GM21447 (cell line): Measurements from ENCODE around the gene UBE2D2.
A peak's percentile ranks its signal among the peaks of the same experiment; 100 is the strongest.

Experiments used
- ATAC-seq: cut with Tn5 transposase; IDR thresholded peaks from one replicate; pipeline ENCODE4 v1.9.1; 2021; ENCODE audit not compliant: unreplicated experiment

Gene UBE2D2

GRCh38 chr5:139646912-139647505, 85.9 kb downstream of the UBE2D2 start:
- no peak for ATAC-seq

- no peak for ATAC-seq
Observed at GRCh38 chr5:139647506-139648204, 86.5 kb downstream of the UBE2D2 start.

DNA sequence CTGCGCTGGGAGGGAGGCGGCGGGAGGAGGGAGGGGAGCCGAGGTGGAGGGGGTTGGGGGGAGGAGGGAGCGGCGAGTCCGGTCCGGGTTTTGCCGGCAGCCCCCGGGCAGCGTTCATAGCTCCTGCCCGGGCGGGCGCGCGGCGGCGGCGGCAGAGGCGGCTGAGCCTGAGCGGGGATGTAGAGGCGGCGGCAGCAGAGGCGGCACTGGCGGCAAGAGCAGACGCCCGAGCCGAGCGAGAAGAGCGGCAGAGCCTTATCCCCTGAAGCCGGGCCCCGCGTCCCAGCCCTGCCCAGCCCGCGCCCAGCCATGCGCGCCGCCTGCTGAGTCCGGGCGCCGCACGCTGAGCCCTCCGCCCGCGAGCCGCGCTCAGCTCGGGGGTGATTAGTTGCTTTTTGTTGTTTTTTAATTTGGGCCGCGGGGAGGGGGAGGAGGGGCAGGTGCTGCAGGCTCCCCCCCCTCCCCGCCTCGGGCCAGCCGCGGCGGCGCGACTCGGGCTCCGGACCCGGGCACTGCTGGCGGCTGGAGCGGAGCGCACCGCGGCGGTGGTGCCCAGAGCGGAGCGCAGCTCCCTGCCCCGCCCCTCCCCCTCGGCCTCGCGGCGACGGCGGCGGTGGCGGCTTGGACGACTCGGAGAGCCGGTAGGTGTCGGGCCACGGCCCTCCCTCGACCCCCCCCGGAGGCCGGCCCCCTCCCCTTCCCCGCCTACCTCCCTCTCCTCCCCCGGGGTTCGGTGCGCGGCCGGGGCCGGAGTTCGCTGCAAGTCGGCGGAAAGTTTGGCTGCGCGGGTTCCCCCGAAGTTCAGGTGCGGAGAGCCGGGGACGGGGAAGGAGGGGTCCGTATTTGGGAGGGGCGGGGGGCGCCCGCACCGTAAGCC, 87.3 kb downstream of the UBE2D2 start, which contains the start of gene CXXC5:
CXXC5 (plus strand) TSS at position 145 of the 877 bp plus-strand sequence. CDS start 32,175 bp downstream, outside the sequence.
- ATAC-seq, result no peak

DNA sequence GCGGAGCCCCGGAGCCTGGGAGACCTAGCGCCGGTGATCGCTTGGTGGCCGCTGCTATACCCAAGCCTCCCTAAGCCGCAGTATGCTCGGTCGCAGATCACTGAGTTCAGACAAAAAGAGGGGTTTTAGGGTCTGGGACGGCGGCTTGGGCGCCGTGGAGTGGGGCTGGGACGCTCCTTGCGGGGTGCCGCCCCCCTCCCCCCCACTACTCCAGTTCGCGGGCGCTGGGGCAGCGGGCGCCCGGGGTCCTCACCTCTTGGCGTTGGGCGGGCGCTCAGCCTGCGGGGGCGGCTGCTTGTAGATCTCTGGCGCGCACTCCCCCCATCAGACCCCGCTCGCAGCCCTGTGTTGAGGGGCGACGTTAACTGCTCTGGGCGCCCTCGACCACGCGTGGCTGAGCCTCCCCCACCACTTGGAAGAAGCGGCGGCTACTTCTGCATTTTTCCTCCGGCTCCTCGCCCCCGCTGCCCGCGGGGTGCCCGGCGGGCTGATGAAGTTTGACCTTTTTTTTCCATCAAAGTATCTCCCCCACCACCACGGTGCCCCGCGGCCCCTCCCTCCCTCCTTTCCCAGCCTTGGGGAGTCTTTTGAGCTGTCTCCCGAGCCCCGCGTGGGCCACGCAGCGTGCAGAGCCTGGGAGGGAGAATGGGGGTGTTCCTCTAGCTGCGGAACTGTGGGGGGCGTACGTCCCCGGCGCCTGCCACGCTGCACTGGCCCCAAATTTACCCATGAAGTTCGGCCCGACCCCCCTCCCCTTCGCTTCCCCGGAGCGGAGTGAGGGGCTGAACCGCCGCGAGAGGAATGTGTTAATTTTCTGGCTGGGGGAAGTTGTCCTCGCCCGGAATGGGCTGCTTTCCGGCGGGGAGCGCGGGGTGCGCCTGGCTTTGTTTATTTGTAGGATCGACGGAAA, 88.2 kb downstream of the UBE2D2 start:
- no peak for ATAC-seq

DNA sequence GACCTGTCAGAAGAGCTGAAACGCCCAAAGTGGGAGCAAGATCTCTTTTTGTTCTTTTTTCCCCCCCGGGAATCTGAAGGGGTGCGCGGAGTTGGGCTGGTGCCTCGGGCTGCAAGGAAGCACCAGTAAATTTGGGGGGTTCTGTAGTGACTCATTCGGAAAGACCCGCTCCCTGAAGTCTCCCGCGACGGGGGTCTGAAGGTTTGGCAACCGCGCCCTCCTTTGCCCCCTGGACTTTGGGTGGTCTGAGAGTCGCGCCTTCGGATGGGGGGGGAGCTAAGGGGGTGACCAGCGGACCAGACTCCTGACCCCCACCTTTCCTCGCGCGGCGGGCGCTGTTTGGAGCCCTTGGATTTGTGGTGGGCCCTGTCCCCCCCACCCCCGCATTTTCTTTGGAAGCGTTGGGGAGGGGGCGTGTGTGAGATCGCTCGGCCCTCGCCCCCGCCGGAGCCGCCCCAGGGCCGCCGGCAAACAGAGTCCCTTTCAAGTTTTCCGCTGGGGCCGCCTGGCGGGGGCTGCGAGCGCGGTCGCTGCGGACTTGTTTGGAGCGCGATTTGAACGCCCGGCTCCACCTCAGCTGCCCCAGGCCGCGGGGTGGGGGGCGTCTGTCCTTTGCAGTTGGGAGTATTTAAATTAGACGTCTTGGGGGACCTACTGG, 89.0 kb downstream of the UBE2D2 start:
- no peak for ATAC-seq

DNA sequence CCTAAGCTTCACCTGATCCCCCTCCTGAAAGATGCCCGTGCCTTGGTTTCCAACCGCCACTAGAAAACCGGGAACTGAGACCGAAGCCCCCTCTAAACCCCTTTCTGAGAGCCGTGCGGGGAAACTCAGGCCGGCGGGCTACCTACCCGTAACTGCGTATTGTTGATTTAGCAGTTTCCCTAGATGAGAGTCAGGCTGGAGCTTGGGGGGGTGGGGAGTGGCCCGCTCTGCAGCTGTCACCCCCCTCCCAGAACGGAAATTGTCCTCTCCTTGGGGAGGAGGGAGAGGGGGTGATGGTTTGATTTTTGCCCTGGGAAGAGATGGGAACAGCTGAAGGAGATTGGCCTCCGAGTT, 89.5 kb downstream of the UBE2D2 start:
- no peak for ATAC-seq

- ATAC-seq, result no peak
Observed at GRCh38 chr5:139651043-139651834, 90.1 kb downstream of the UBE2D2 start.

GRCh38 chr5:139651853-139652787, 91.0 kb downstream of the UBE2D2 start:
- peak; percentile 36 for ATAC-seq

GRCh38 chr5:139652788-139653241, 91.7 kb downstream of the UBE2D2 start:
- peak; percentile 33 for ATAC-seq

- ATAC-seq, result no peak
Observed at GRCh38 chr5:139653616-139654015, 92.5 kb downstream of the UBE2D2 start.

DNA sequence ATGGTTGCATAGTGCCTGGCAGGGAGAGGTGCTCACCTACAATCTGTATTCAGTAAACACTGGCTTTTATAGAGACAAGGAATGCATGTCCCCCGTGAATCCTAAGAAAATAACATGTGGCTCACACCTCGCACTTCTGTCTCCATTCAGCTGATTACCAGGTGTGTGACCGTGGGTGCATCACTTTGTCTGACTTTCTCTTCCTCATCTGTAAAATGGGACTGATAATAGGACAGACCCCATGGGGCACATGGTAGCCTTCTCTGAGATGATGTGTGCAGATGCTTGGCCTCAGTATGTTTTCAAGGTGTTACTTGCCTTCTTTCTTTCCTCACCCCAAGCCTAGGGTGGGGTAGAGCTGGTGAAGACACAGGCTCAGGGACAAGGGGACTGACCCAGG, 93.3 kb downstream of the UBE2D2 start:
- no peak for ATAC-seq

DNA sequence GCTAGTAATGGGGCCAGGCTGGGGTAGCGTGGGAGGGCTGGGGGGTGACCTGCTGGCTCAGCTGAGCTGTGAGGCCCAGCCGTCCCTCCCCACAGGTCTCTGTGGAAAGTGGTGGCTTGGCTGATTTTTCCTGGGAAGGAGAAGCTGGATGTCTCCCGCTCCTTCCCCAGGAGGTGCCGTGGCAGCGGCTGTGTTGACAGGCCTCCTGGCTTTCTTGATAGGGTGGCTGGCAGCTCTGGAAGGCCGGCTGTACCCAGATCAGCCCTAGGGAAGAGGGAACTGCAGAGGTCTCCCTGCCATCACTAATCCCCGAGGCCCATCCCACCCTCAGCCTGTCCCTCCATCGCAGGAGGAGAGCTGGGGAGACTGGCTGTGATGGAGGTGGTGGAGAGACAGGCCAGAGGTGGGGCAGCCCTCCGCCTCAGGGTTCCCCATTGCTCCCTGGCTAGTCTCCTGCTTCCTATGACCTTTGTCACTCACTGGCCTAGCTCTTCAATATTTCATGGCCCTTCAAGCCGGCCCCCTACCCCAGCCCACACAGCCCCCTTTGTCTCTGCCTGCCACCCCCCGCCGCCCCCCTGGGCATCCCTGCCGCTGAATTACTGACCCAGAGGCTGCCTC, 93.8 kb downstream of the UBE2D2 start:
- ATAC-seq, result no peak

DNA sequence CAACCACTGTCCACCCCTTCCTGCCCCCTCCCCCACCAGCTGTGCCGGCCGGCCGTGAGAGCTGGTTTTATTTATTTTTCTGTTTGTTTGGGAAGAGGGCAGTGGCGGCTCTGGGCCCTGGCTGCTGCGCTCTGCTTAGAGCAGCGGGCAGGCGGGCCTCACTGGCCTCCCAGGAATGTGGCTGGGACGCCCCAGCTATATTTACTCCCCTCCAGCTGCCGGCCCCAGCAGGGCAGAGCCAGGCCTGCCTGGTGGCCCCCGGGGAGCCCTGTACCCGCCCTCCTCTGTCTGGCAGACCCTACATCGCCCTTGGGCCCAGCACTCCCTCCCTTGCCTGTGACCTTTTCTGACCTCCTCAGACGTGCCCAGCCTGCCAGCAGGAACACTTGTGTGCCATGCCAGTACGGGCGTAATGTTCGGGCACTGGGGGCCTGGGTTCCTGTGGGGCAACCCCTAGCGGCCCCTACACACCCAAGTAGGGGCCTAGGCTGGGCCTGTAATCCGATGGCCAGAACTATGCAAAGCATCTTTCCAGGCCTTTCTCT, 94.7 kb downstream of the UBE2D2 start:
- ATAC-seq, result no peak

- ATAC-seq, result no peak
Observed at GRCh38 chr5:139657363-139658321, 96.5 kb downstream of the UBE2D2 start.

DNA sequence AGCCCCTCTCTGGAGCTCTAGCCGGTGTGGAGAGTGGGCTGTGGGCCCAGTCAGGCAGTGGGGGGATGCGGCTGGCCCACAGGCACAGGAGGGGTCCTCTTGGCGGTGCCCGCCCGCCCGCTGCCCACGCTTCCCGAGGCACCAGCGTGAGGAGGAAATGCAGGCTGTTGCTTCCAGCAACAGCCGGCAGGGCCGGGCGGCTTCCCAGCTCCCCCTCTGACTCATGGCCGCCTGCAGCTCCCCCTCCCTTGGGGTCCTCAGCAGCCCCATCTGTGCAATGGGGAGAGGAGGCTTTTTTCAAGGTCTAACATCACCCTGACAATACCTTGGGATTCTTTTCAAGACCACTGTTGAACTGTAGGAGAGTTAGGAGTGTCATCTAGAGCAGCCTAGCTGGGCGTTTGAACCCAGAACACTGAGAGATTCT, 97.4 kb downstream of the UBE2D2 start:
- no peak for ATAC-seq

DNA sequence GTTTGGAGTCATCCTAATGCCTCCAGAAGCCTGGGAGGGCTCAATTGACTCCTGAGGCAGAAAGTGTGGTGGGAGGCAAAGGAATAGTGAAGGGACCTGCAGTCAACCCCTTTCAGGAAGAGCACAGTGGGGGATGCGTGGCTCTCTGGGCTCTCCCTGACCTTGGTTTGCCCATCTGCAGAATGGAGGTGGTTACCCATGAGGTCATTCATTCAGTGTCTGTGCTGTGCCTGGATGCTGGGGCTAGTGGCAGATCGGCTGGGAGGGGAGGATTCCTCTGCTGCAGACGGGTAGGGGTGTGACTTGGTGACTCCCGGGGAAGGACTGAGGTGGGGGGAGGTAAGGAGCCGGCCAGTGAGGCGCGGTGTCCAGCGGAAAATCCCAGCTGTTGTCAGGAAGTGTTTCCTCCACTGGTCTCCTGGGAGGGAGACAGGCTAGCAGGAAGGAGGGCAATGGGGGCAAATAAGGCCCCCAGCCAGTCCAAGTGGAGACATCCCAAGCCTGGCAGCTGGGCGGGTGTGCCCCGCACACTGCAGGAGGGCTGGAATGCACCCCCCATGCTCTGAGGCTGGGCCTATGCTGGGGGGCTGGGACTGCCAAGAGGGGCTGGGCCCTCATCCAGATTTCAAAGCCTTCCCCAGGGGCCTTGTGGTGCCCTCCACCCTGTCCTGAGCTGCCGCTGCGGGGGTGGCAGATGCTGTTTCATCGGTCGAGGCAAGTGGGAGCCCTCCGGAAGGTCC, 98.0 kb downstream of the UBE2D2 start:
- ATAC-seq, result peak; percentile 30
